NOMO-1 (cell line): ENCODE data around the gene FBXL3.
"Not testable (repeated sequence)": the region's sequence is repeated elsewhere in the genome, so short reads cannot be mapped to it uniquely, and the experiment has no call there.

Experiments
- DNase-seq, 2 experiments: peaks; one replicate each; lab custom pipeline; 2025; ENCODE audit not compliant: unreplicated experiment in 2 of 2; lab: John Stamatoyannopoulos, UW

The FBXL3 gene

GRCh38 chr13:76991796-76992547 is 35.0 kb downstream of the FBXL3 start, which contains the start of gene CLN5:
Gene CLN5 (plus strand): TSS chr13:76992081. CDS start chr13:76992099, 18 bp downstream.
- peak; percentile 90 to 98 for DNase-seq

- no peak for DNase-seq
These were observed 35.5 kb downstream of the FBXL3 start for GRCh38 chr13:76991432-76991795.

DNA sequence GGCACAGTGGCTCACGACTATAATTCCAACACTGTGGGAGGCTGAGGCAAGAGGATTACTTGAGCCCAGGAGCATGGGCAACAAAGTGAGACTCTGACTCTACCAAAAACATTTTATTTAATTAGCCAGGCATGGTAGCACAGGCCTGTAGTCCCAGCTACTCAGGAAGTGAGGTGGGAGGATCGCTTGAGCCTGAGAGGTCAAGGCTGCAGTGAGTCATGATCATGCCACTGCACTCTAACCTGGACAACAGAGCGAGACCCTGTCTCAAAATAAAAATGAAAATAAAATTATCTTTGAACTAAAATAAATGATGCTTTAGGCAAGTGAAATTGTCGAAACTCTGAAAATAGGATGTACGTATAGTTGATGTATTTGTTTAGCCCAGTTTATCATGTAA is 43.3 kb downstream of the FBXL3 start:
- DNase-seq: no peak

DNA sequence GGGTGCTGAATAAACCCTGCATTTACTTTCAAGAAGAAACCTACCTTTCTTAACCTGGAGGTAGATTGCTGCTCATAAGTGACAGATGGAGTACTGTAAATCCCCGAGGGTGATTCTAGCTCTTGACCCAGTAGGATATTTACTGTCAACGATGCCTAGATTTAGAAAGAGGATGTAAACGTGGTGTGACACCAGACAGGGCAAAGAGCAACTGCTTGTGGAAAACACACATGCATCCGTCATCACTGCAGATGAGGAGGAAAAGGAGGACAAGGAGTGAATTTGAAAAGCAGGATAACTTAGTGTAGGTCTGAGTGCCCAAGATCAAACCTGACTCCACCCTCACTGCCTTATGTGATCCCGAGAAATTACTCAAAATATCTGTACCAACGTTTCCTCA is 44.9 kb downstream of the FBXL3 start:
- peak in 1 of 2 experiments; percentile 34 for DNase-seq

- DNase-seq: peak; percentile 37 to 61
These were observed 46.8 kb downstream of the FBXL3 start for GRCh38 chr13:76980075-76980718.

- no peak for DNase-seq
These were observed 50.0 kb downstream of the FBXL3 start for GRCh38 chr13:76976929-76977328.

DNA sequence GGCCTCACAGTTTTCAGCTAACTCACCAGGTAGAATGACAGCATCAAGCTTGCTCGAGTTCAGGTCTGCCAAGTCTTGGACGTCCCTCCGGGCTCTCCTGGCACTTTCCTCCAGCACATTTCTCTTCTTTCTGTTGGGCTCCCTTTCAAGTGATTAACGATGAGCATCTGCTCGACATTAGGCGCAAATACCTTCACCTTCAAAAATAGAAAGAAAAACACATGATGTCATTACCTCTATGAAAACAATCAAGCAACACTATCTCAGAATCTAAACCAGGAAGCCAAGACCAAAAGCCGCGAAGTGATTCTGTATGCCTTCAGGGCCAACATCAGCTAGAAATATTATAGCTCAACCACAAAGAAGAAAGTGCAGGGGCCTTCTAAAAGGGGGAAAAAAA is 50.5 kb downstream of the FBXL3 start:
- DNase-seq: no peak

- DNase-seq: no peak
These were observed 51.1 kb downstream of the FBXL3 start for GRCh38 chr13:76975863-76976262.

DNA sequence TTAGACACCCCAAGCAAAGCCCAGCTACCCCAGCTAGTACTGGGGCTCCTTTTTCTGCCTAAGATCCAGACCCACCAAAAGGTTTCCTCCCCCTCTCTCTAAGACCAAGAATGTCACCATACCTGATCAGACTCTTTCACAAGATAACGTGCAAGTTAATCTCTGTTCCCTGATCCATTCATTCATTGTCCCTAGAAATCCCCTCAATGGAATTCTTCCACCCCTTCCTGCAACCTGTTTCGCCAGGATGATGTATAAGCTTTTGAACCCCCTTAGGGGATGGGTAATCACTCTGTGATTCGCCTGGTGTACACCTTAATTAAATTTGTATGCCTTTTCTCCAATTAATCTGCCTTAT is 52.4 kb downstream of the FBXL3 start:
- no peak for DNase-seq

- DNase-seq: no peak
These were observed 52.9 kb downstream of the FBXL3 start for GRCh38 chr13:76973920-76974617.

DNA sequence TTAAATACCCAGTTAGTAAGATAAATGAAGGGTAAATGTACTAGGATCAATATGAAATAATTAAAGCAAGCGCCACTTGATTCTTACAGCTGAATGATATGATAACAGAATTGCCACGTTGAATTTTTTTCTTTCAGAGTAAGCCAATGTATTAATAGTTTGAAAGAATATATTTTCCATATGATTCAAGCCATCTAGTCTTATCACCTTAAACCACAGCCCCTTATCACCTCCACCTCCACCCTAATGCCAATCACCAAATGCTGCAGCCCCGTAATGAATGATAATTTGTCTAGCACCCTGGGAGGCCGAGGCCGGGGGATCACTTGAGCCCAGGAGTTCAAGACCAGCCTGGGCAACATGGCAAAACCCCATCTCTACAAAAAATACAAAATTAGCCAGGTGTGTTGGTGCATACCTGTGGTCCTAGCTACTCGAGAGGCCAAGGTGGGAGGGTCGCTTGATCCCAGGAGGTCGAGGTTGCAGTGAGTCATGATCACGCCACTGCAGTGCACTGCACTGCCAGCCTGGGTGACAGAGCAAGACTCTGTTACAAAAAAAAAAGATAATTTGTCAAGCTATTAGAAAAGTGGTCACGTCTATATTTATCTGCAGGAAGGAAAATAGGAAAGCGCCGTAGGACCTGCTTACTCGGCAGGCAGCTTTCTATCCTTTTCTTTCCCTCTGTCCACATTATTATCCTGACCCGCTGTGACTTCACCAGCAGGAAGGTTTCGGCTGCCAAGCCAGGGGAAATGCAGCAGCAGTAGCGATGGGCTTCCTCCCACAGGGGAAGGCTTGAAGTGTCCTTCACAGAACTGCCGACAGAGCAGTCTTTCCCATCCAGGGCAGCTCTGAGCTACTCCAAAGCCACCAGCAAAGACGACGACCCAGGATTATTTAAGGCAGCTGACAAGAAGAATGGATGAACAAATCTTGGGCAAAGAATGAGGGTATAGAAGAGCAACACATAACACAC is 54.8 kb downstream of the FBXL3 start:
- DNase-seq: no peak

- DNase-seq: no peak
These were observed 55.7 kb downstream of the FBXL3 start for GRCh38 chr13:76971215-76971614.

GRCh38 chr13:76969488-76970365 is 57.2 kb downstream of the FBXL3 start:
- DNase-seq: no peak

- no peak for DNase-seq
These were observed 58.9 kb downstream of the FBXL3 start for GRCh38 chr13:76968041-76968440.

DNA sequence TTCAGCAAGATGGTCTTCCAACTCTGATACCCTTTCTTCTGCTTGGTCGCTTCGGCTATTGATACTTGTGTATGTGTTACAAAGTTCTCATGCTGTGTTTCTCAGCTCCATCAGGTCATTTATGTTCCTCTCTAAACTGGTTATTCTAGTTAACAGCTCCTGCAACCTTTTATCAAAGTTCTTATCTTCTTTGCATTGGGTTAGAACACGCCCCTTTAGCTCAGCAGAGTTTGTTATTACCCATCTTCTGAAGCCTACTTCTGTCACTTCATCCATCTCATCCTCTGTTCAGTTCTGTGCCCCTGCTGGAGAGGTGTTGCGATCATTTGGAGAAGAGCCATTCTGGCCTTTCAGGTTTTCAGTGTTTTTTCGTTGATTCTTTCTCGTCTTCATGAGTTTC is 59.9 kb downstream of the FBXL3 start:
- DNase-seq: no peak

DNA sequence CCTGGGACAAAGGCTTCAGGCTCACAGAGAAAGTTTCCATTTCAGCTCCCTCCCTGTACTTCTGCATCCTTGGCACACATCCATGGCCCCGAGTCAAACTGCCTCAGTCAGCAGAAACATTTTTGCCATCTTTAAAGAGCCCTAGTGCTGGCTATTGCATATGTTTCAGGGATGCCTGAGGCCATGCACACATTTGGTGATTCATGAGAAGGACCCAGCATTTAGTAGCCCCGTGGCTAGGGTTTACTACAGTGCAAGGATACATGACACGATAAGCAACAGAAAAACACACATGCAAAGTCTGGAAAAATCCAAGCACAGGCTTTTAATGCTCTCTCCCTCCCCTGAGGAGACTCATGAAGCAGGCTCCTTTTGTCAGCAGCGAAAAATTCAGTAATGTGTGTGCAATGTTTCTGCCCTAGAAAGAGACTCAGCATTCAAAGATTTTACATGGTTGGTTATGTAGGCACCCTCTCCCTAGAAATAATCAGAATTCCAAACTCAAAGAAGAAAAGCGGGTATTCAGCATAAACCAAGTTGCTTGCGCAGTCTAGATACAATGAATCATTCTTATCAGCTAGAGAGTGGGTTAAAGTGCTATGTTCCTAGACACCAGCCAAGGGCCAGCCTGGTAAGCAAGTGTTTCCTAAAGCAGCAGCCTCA is 61.1 kb downstream of the FBXL3 start:
- DNase-seq: no peak

DNA sequence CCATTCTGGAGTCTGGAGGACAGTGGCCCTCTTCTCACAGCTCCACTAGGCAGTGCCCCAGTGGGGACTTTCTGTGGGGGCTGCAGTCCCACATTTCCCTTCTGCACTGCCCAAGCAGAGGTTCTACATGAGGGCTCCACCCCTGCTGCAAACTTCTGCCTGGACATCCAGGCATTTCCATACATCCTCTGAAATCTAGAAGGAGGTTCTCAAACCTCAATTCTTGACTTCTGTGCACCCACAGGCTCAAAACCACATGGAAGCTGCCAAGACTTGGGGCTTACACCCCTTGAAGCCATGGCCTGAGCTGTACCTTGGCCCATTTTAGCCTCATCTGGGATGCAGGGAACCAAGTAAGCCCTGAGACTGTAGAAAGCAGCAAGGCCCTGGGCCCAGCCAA is 67.2 kb downstream of the FBXL3 start:
- DNase-seq: not testable (repeated sequence)

GRCh38 chr13:76958841-76959432 is 68.0 kb downstream of the FBXL3 start:
- DNase-seq: no peak

- no peak for DNase-seq
These were observed 71.3 kb downstream of the FBXL3 start for GRCh38 chr13:76955661-76956060.
